A673 (cell line): ENCODE measurements around the gene BEGAIN.

Experiments used
- EZH2 ChIP-seq: fragments of 200-600 bp; sonication (generic); IDR thresholded peaks from 2 replicates; pipeline ENCODE4 v1.6.1; 2017; ENCODE audit warnings: borderline replicate concordance, low read depth, mild to moderate bottlenecking, mixed read lengths, antibody characterized with exemption, low read length; ENCODE audit not compliant: poor library complexity, severe bottlenecking
- TF ChIP-seq, protein P1 (sequence below): fragments of 300-800, 200-600 bp; sonication (generic); conservative IDR thresholded peaks from 2 replicates; pipeline ENCODE4 v1.5.1; 2017; ENCODE audit warnings: low read depth, mild to moderate bottlenecking, antibody characterized with exemption, low read length, moderate library complexity, mixed read lengths

DNA sequence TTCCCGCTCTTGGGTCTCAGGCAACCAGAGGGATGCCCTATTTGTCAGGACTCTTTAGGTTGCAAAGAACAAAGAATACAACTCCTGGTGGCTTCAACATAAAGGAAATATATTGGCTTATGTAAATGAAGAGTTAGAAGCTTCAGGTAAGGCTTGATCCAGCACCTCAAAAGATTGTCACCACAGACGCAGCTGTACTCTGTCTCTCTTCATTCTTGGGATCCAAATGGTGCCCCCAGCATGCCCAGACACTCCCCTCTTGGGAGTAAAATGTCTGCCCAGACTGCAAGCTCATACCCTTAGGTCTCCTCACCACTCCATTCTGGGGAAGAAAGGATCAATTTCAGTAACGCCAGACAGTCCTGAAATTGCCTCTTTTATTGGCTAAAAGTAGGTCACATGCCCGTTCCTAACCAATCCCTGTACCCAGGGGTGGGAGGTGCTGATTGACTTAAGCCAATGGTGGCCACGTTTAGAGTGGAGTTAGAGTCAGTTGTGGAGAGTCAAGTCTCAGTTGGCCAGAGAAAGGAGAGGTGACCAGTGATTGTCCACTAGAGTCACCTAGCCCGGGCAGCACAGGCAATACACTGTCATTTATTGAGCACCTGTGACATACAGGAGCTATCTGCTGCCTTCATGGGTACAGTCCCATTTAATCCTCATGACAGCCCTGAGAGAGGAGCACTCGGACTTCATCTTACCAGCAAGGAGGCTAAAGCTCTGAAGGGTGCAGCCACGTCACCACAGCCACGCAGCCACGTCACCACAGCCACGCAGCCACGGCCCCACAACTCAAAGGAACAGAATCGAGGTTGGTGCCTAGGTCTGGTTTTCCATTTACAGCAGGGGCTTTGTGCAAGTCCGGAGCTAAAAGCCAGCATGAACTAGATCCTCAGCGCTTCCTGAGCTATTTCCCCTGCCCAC, 19.7 kb upstream of the BEGAIN start:
- TF ChIP-seq EZH2: no peak
- TF ChIP-seq, protein P1, sequence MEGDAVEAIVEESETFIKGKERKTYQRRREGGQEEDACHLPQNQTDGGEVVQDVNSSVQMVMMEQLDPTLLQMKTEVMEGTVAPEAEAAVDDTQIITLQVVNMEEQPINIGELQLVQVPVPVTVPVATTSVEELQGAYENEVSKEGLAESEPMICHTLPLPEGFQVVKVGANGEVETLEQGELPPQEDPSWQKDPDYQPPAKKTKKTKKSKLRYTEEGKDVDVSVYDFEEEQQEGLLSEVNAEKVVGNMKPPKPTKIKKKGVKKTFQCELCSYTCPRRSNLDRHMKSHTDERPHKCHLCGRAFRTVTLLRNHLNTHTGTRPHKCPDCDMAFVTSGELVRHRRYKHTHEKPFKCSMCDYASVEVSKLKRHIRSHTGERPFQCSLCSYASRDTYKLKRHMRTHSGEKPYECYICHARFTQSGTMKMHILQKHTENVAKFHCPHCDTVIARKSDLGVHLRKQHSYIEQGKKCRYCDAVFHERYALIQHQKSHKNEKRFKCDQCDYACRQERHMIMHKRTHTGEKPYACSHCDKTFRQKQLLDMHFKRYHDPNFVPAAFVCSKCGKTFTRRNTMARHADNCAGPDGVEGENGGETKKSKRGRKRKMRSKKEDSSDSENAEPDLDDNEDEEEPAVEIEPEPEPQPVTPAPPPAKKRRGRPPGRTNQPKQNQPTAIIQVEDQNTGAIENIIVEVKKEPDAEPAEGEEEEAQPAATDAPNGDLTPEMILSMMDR: no peak
